ENCODE data around the gene COPS9. TPM values are rescaled to one million over a fixed set of nuclear protein-coding genes. Genes with fewer than 3 reads are reported as not detected.

The COPS9 gene
- 70.2 and 84.9 TPM in 2 replicates for total RNA-seq

GRCh38 chr2:240136013-240136670, at the start of gene COPS9:
Gene COPS9 (minus strand): TSS chr2:240136305. CDS start chr2:240136284, 21 bp downstream.
- H3K9me3 ChIP-seq (ENCODE audit: low read depth, low read length) = no peaks in the 10 kb centered on the region
- DNase-seq (ENCODE audit: insufficient read length, low spot score, missing footprints) = peak; percentile 100
- peaks cover 28% of the 10 kb centered on the region for H3K79me2 ChIP-seq (ENCODE audit: insufficient read depth, low read length)
- peak within 1 kb of the TSS; percentile 67 for H3K27ac ChIP-seq (ENCODE audit: low read depth, low read length)
- peak within 1 kb of the TSS; percentile 93 for H3K4me3 ChIP-seq (ENCODE audit: insufficient read depth, low read length)
- peak within 1 kb of the TSS; percentile 98 for H2AFZ ChIP-seq (ENCODE audit: low read length)
- no peak for TF ChIP-seq CTCF (IDR thresholded peaks at IDR 0.05; ENCODE audit: extremely low read depth, low read depth, low read length)
- H4K20me1 ChIP-seq (ENCODE audit: insufficient read depth, low read length) = peaks cover 17% of the 10 kb centered on the region
- H3K4me1 ChIP-seq (ENCODE audit: insufficient read depth, low read length) = peaks cover 12% of the 10 kb centered on the region
- H3K36me3 ChIP-seq (ENCODE audit: insufficient read depth, low read length) = peaks cover 26% of the 10 kb centered on the region
- peak within 1 kb of the TSS; percentile 95 for H3K4me2 ChIP-seq (ENCODE audit: insufficient read depth, low read length)
- peaks cover 9% of the 10 kb centered on the region for H3K27me3 ChIP-seq (ENCODE audit: insufficient read depth, low read length)

- peaks cover 24% of the 10 kb centered on the region for H3K27me3 ChIP-seq (ENCODE audit: insufficient read depth, low read length)
- no peaks in the 10 kb centered on the region for H3K4me1 ChIP-seq (ENCODE audit: insufficient read depth, low read length)
- no peak overlapping the region for H3K4me2 ChIP-seq (ENCODE audit: insufficient read depth, low read length)
- no peak overlapping the region for H3K27ac ChIP-seq (ENCODE audit: low read depth, low read length)
- no peak overlapping the region for H2AFZ ChIP-seq (ENCODE audit: low read length)
- no peak overlapping the region for H3K4me3 ChIP-seq (ENCODE audit: insufficient read depth, low read length)
- H4K20me1 ChIP-seq (ENCODE audit: insufficient read depth, low read length) = no peaks in the 10 kb centered on the region
- H3K9me3 ChIP-seq (ENCODE audit: low read depth, low read length) = no peaks in the 10 kb centered on the region
- H3K36me3 ChIP-seq (ENCODE audit: insufficient read depth, low read length) = no peaks in the 10 kb centered on the region
- DNase-seq (ENCODE audit: insufficient read length, low spot score, missing footprints) = no peak
- no peak for TF ChIP-seq CTCF (IDR thresholded peaks at IDR 0.05; ENCODE audit: extremely low read depth, low read depth, low read length)
- no peaks in the 10 kb centered on the region for H3K79me2 ChIP-seq (ENCODE audit: insufficient read depth, low read length)
Measured at GRCh38 chr2:240184656-240185055, 48.6 kb upstream of the COPS9 start.

GRCh38 chr2:240183875-240184590, 47.9 kb upstream of the COPS9 start:
- Histone ChIP-seq H3K27me3 (ENCODE audit: insufficient read depth, low read length) (peaks cover 30% of the 10 kb centered on the region), H3K4me3 (ENCODE audit: insufficient read depth, low read length) (no peak overlapping the region), H4K20me1 (ENCODE audit: insufficient read depth, low read length) (no peaks in the 10 kb centered on the region), H3K4me2 (ENCODE audit: insufficient read depth, low read length) (no peak overlapping the region), H3K9me3 (ENCODE audit: low read depth, low read length) (no peaks in the 10 kb centered on the region), H2AFZ (ENCODE audit: low read length) (no peak overlapping the region), H3K79me2 (ENCODE audit: insufficient read depth, low read length) (no peaks in the 10 kb centered on the region), H3K36me3 (ENCODE audit: insufficient read depth, low read length) (no peaks in the 10 kb centered on the region), H3K27ac (ENCODE audit: low read depth, low read length) (no peak overlapping the region), H3K4me1 (ENCODE audit: insufficient read depth, low read length) (no peaks in the 10 kb centered on the region)
- no peak for TF ChIP-seq CTCF (IDR thresholded peaks at IDR 0.05; ENCODE audit: extremely low read depth, low read depth, low read length)
- no peak for DNase-seq (ENCODE audit: insufficient read length, low spot score, missing footprints)

Data from osteoblast (primary cell).